ENCODE results near the gene SPATA7. TPM values are rescaled to one million over a fixed set of nuclear protein-coding genes. Genes with fewer than 3 reads are reported as not detected.

The SPATA7 gene
- total RNA-seq, 1 experiment from 2014 or later = 8.0 TPM

Other genes starting within 250 kb of the SPATA7 start
- 0.53 to 0.96 TPM (median 0.87 TPM) in 3 replicates for gene KCNK10, start 62.4 kb upstream of the SPATA7 start, total RNA-seq (2021)
- 7.5 to 9.4 TPM (median 9.1 TPM) in 3 replicates for gene PTPN21, start 169.3 kb downstream of the SPATA7 start, total RNA-seq (2021)
- 63.2 to 69.9 TPM (median 64.9 TPM) in 3 replicates for gene ZC3H14, start 177.4 kb downstream of the SPATA7 start, total RNA-seq (2021)

All from WTC11 (cell line).